ENCODE data around the gene NSRP1. TPM values are rescaled to one million over a fixed set of nuclear protein-coding genes. Genes with fewer than 3 reads are reported as not detected.

The NSRP1 gene
- polyA plus RNA-seq, 3 donors, result 7.2 to 19.9 (median 11.7) TPM

DNA sequence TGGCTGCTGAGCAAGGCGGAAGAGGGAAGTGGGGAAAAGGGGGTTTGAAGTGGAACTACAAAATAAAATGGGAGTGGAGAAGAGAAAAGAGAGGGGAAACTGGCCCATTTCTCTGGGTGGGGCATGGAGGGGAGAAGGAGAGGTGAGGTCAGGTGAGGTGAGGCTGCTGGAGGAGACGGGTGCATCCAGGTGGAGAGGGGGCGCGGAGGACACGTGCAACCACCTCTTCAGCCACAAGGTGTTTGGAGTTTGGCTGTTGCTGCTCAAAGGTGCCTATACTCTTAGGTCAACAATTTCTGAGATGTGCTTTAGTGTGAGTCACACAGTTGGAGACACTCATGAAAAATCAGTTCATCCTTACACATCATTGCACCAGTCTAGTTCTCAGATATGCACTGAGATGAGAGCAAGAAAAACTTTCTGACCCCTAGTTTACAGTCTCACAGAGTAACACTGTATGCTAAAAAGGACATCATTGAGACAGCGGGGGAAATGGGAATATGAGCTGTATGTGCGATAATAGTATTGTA lies 114.0 kb downstream of the NSRP1 start:
- peaks cover 33 to 44% (median 38%) of the 10 kb centered on the region in 3 donors for H3K27me3 Mint-ChIP-seq (ENCODE audit: low read depth in 3 of 3)
- peak overlapping the region; percentile 24 to 64 for H3K27ac ChIP-seq (ENCODE audit: low read depth in 1 of 2, low read length in 2 of 2)

DNA sequence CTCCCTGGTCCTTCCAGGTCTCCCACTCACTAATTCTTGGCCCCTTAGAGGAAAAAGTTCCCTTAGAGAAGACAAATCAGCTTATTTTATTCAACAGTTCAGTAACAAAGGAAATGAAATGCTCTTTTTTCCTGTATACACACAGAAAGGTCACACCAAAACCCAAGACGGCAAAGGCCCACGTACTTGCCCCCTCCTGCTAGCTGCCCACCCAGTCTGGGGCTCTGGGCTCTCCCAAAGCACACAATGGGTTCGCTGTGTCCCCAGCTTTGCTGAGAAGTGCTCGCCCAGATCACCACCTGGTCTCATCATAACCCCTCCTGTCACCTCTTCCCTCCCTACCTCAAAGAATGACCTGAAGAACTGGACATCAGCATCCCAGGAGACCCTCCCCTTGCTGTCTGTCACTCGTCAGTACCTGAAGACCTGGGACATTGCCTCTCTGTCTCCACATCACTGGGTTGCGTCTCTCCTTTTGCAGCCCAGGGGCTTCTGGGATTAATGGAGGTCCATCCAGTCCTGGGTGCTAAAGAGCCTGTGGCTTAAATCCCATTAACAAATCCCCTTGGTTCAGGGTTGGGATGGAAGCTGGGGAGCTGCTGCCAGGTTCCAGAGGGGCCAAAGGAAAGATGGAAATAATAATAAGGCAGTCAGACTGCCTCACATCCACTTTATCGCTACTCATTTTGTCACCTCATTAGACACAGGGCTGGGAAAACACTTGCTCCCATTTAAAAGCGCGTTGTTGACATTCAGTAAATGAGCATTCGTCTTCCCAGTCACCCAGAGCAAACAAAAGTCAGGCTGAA lies 115.6 kb downstream of the NSRP1 start:
- no peak overlapping the region for H2AFZ ChIP-seq (ENCODE audit: insufficient read depth, low read depth, low read length, poor library complexity, severe bottlenecking)
- no peaks in the 10 kb centered on the region for H3K79me2 ChIP-seq (ENCODE audit: insufficient read depth, low read length)
- H3K9me3 ChIP-seq (replicated peaks in 1 of 2; ENCODE audit: control insufficient read depth in 1 of 2, insufficient read depth in 1 of 2, low read length in 2 of 2), result peaks cover 0 to 5% of the 10 kb centered on the region in 2 donors
- peak overlapping the region in 1 of 2 donors; percentile 19 for H3K4me3 Mint-ChIP-seq
- peaks cover 0 to 6% of the 10 kb centered on the region in 2 donors for H3K36me3 Mint-ChIP-seq
- intact Hi-C loops (cut with micrococcal nuclease), result no loop called here
- H3K4me3 ChIP-seq (replicated peaks in 1 of 3; ENCODE audit: low read depth in 2 of 3, low read length in 3 of 3), result no peak overlapping the region
- peaks cover 47 to 56% (median 54%) of the 10 kb centered on the region in 3 donors for H3K27me3 Mint-ChIP-seq (ENCODE audit: low read depth in 3 of 3)
- whole genome bisulfite sequencing (ENCODE audit: insufficient coverage), result 97% methylated on average over 8 of the region's 10 CpGs
- no peak overlapping the region for H3K27ac ChIP-seq (ENCODE audit: low read depth in 1 of 2, low read length in 2 of 2)
- peaks cover 50% of the 10 kb centered on the region for H3K4me1 Mint-ChIP-seq
- H3K27me3 ChIP-seq (ENCODE audit: control insufficient read depth in 2 of 2, insufficient read depth in 2 of 2, low read length in 2 of 2), result peaks cover 30 to 42% of the 10 kb centered on the region in 2 donors
- peaks cover 27 to 42% of the 10 kb centered on the region in 2 donors for H3K4me1 ChIP-seq (ENCODE audit: control insufficient read depth in 1 of 2, insufficient read depth in 2 of 2, low read length in 2 of 2)
- peaks cover 2 to 26% (median 10%) of the 10 kb centered on the region in 7 donors for H3K9me3 Mint-ChIP-seq
- no peak for DNase-seq
- no peak overlapping the region for H3K4me2 ChIP-seq (replicated peaks; ENCODE audit: extremely low read depth, low read length, poor library complexity, severe bottlenecking)
- H3K36me3 ChIP-seq (replicated peaks in 1 of 2; ENCODE audit: control insufficient read depth in 1 of 2, insufficient read depth in 2 of 2, low read length in 2 of 2), result no peaks in the 10 kb centered on the region
- H4K20me1 ChIP-seq (ENCODE audit: insufficient read depth, low read length), result no peaks in the 10 kb centered on the region
- peak overlapping the region in 1 of 7 donors; percentile 68 for H3K27ac Mint-ChIP-seq
- no peak overlapping the region for H3K9ac ChIP-seq (ENCODE audit: insufficient read depth, low read length, poor library complexity, severe bottlenecking)
- TF ChIP-seq, protein P1, sequence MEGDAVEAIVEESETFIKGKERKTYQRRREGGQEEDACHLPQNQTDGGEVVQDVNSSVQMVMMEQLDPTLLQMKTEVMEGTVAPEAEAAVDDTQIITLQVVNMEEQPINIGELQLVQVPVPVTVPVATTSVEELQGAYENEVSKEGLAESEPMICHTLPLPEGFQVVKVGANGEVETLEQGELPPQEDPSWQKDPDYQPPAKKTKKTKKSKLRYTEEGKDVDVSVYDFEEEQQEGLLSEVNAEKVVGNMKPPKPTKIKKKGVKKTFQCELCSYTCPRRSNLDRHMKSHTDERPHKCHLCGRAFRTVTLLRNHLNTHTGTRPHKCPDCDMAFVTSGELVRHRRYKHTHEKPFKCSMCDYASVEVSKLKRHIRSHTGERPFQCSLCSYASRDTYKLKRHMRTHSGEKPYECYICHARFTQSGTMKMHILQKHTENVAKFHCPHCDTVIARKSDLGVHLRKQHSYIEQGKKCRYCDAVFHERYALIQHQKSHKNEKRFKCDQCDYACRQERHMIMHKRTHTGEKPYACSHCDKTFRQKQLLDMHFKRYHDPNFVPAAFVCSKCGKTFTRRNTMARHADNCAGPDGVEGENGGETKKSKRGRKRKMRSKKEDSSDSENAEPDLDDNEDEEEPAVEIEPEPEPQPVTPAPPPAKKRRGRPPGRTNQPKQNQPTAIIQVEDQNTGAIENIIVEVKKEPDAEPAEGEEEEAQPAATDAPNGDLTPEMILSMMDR (IDR thresholded peaks at IDR 0.05), result no peak

More for the DNA sequence above, 114.0 kb downstream of the NSRP1 start:
- peak overlapping the region in 1 of 2 donors; percentile 72 for H3K4me3 Mint-ChIP-seq
- TF ChIP-seq, protein P1 (IDR thresholded peaks at IDR 0.05), result no peak
- intact Hi-C loops (cut with micrococcal nuclease), result no loop called here
- Histone ChIP-seq H3K79me2 (ENCODE audit: insufficient read depth, low read length) (no peaks in the 10 kb centered on the region), H3K4me1 (ENCODE audit: control insufficient read depth in 1 of 2, insufficient read depth in 2 of 2, low read length in 2 of 2) (peaks cover 15 to 30% of the 10 kb centered on the region in 2 donors), H3K4me3 (replicated peaks in 1 of 3; ENCODE audit: low read depth in 2 of 3, low read length in 3 of 3) (peak overlapping the region in 1 of 3 experiments; percentile 32), H3K27me3 (ENCODE audit: control insufficient read depth in 2 of 2, insufficient read depth in 2 of 2, low read length in 2 of 2) (peaks cover 25 to 30% of the 10 kb centered on the region in 2 donors), H3K9ac (ENCODE audit: insufficient read depth, low read length, poor library complexity, severe bottlenecking) (no peak overlapping the region), H2AFZ (ENCODE audit: insufficient read depth, low read depth, low read length, poor library complexity, severe bottlenecking) (no peak overlapping the region), H3K36me3 (replicated peaks in 1 of 2; ENCODE audit: control insufficient read depth in 1 of 2, insufficient read depth in 2 of 2, low read length in 2 of 2) (no peaks in the 10 kb centered on the region), H3K4me2 (replicated peaks; ENCODE audit: extremely low read depth, low read length, poor library complexity, severe bottlenecking) (peak overlapping the region; percentile 21), H4K20me1 (ENCODE audit: insufficient read depth, low read length) (no peaks in the 10 kb centered on the region), H3K9me3 (replicated peaks in 1 of 2; ENCODE audit: control insufficient read depth in 1 of 2, insufficient read depth in 1 of 2, low read length in 2 of 2) (peaks cover 0 to 5% of the 10 kb centered on the region in 2 donors)
- DNase-seq, result peak in 2 of 3 donors; percentile 7 to 28
- 25% methylated on average over 1 of the region's 7 CpGs for WGBS (ENCODE audit: insufficient coverage)
- peaks cover 0 to 4% of the 10 kb centered on the region in 2 donors for H3K36me3 Mint-ChIP-seq
- peak overlapping the region; percentile 65 to 93 (median 87) for H3K27ac Mint-ChIP-seq
- peaks cover 39% of the 10 kb centered on the region for H3K4me1 Mint-ChIP-seq
- H3K9me3 Mint-ChIP-seq, result peaks cover 0 to 14% (median 2%) of the 10 kb centered on the region in 7 donors

All from CD14-positive monocyte (primary cell).